Karpas-422 (cell line): Measurements from ENCODE around the gene KSR2. TPM values are rescaled to one million over a fixed set of nuclear protein-coding genes. Genes with fewer than 3 reads are reported as not detected.
"Not testable (repeated sequence)": the region's sequence is repeated elsewhere in the genome, so short reads cannot be mapped to it uniquely, and the experiment has no call there.

Source experiments
- DNase-seq: peaks from one replicate; pipeline ENCODE4 v3.0.0-alpha.2; 2015
- H2AFZ ChIP-seq: fragments of 200-600 bp; sonication (generic); 2 replicates; pipeline ENCODE4 v1.6.1; 2014; ENCODE audit warnings: antibody characterized with exemption, low read length, mixed read lengths
- H3K27ac ChIP-seq: fragments of 200-600 bp; sonication (generic); 2 replicates; pipeline ENCODE4 v1.5.1; 2014; ENCODE audit warnings: mild to moderate bottlenecking, low read length, moderate library complexity
- H3K27me3 ChIP-seq: fragments of 200-600 bp; sonication (generic); 2 replicates; pipeline ENCODE4 v1.6.1; 2014; ENCODE audit warnings: low read length, mixed read lengths
- H3K36me3 ChIP-seq: fragments of 200-600 bp; sonication (generic); 2 replicates; pipeline ENCODE4 v1.6.1; 2014; ENCODE audit warnings: low read length, mixed read lengths; ENCODE audit not compliant: insufficient read depth
- H3K4me1 ChIP-seq: fragments of 200-600 bp; sonication (generic); 2 replicates; pipeline ENCODE4 v1.6.1; 2014; ENCODE audit warnings: mild to moderate bottlenecking, low read length, mixed read lengths
- H3K4me2 ChIP-seq: fragments of 200-600 bp; sonication (generic); 2 replicates; pipeline ENCODE4 v1.6.1; 2014; ENCODE audit warnings: low read length, low read depth, mild to moderate bottlenecking; ENCODE audit not compliant: poor library complexity, severe bottlenecking
- H3K4me3 ChIP-seq: fragments of 200-600 bp; sonication (generic); 2 replicates; pipeline ENCODE4 v1.5.1; 2014; ENCODE audit warnings: mild to moderate bottlenecking, antibody characterized with exemption, low read length, mixed read lengths
- H3K79me2 ChIP-seq: fragments of 200-600 bp; sonication (generic); 2 replicates; pipeline ENCODE4 v1.6.1; 2014; ENCODE audit warnings: mild to moderate bottlenecking, low read length, mixed read lengths
- H3K9ac ChIP-seq: fragments of 200-600 bp; sonication (generic); 2 replicates; pipeline ENCODE4 v1.6.0; 2014; ENCODE audit warnings: low read length
- H3K9me2 ChIP-seq: fragments of 200-600 bp; sonication (generic), shearing (Covaris generic); replicated peaks from 2 replicates; pipeline ENCODE4 v1.6.0; 2014; ENCODE audit warnings: mild to moderate bottlenecking, low read length, moderate library complexity; ENCODE audit not compliant: insufficient read depth
- H3K9me3 ChIP-seq: fragments of 300-700, 200-600 bp; sonication (generic); 2 replicates; pipeline ENCODE4 v1.6.1; 2014; ENCODE audit warnings: low read length, mixed read lengths
- H4K20me1 ChIP-seq: fragments of 200-600 bp; sonication (generic); 2 replicates; pipeline ENCODE4 v1.6.1; 2014; ENCODE audit warnings: mild to moderate bottlenecking, antibody characterized with exemption, low read length, low read depth; ENCODE audit not compliant: insufficient read depth
- total RNA-seq: library from RNA; depleted of rRNA; stranded (reverse); fragments of >200 nt; shearing (Covaris generic); gene quantifications from 2 replicates; pipeline ENCODE4 v1.2.3, GENCODE V29; 2014; ENCODE audit warnings: low replicate concordance

KSR2 gene
- total RNA-seq, 1 experiment from 2014 or later, result 0.04 TPM

GRCh38 chr12:117867348-117867747, 101.4 kb downstream of the KSR2 start:
- Histone ChIP-seq H3K9me2 (no peaks in the 10 kb centered on the region), H3K79me2 (no peaks in the 10 kb centered on the region), H4K20me1 (no peaks in the 10 kb centered on the region), H3K36me3 (no peaks in the 10 kb centered on the region), H3K27ac (no peak overlapping the region), H3K4me1 (no peaks in the 10 kb centered on the region), H2AFZ (no peak overlapping the region), H3K4me2 (no peak overlapping the region), H3K9me3 (no peaks in the 10 kb centered on the region), H3K4me3 (no peak overlapping the region), H3K27me3 (no peaks in the 10 kb centered on the region), H3K9ac (no peak overlapping the region)
- no peak for DNase-seq

DNA sequence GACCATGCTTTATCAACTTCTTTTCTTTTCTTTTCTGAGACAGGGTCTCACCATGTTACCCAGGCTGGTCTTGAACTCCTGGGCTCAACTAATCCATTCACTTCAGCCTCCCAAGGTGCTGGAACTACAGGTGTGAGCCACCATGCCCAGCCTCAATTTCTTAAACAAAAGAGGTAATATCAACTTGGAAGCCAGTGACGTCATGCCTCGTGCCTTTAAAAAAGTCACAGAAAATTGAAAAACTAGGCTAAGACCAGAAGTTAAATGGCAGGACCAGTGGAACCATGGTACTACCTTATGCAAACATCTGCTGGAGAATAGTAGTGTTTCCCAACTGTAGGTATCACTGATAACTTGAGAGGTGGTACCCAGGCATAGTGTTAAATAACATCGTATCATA, 103.3 kb downstream of the KSR2 start:
- Histone ChIP-seq H3K9ac (no peak overlapping the region), H3K79me2 (no peaks in the 10 kb centered on the region), H2AFZ (no peak overlapping the region), H3K9me2 (no peaks in the 10 kb centered on the region), H3K27ac (no peak overlapping the region), H3K4me2 (no peak overlapping the region), H3K4me1 (no peaks in the 10 kb centered on the region), H3K36me3 (no peaks in the 10 kb centered on the region), H4K20me1 (no peaks in the 10 kb centered on the region), H3K27me3 (no peaks in the 10 kb centered on the region), H3K9me3 (no peaks in the 10 kb centered on the region), H3K4me3 (no peak overlapping the region)
- no peak for DNase-seq

GRCh38 chr12:117863002-117863709, 105.6 kb downstream of the KSR2 start:
- H3K27ac ChIP-seq, result no peak overlapping the region
- H3K9me2 ChIP-seq, result no peaks in the 10 kb centered on the region
- no peaks in the 10 kb centered on the region for H3K79me2 ChIP-seq
- H3K36me3 ChIP-seq, result no peaks in the 10 kb centered on the region
- no peaks in the 10 kb centered on the region for H4K20me1 ChIP-seq
- no peak for DNase-seq
- no peaks in the 10 kb centered on the region for H3K9me3 ChIP-seq
- no peak overlapping the region for H3K4me3 ChIP-seq
- no peaks in the 10 kb centered on the region for H3K27me3 ChIP-seq
- H3K4me2 ChIP-seq, result no peak overlapping the region
- no peak overlapping the region for H2AFZ ChIP-seq
- H3K9ac ChIP-seq, result no peak overlapping the region
- no peaks in the 10 kb centered on the region for H3K4me1 ChIP-seq

GRCh38 chr12:117861691-117862090, 107.1 kb downstream of the KSR2 start:
- DNase-seq, result no peak
- Histone ChIP-seq H4K20me1 (no peaks in the 10 kb centered on the region), H3K9me3 (no peaks in the 10 kb centered on the region), H3K27ac (no peak overlapping the region), H2AFZ (no peak overlapping the region), H3K4me1 (no peaks in the 10 kb centered on the region), H3K9me2 (no peaks in the 10 kb centered on the region), H3K27me3 (no peaks in the 10 kb centered on the region), H3K4me3 (no peak overlapping the region), H3K36me3 (no peaks in the 10 kb centered on the region), H3K4me2 (no peak overlapping the region), H3K79me2 (no peaks in the 10 kb centered on the region), H3K9ac (no peak overlapping the region)

DNA sequence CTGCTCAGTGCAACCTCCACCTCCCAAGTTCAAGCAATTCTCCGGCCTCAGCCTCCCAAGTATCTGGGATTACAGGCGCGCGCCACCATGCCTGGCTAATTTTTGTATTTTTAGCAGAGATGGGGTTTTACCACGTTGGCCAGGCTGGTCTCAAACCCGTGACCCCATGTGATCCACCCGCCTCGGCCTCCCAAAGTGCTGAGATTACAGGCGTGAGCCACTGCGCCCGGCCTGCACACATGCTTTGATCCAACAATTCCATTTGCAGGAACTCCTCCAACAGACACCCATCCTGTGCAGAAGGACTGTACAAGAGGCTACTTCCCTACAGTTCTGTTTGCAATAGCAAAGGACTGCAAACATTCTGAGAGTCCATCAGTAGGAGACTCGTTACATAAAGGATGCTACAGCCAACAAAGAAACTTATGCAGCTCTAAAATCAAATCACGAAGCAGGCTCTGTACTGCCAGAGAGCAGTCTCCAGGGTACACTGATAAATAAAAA, 108.0 kb downstream of the KSR2 start:
- H3K27me3 ChIP-seq, H3K9me2 ChIP-seq, H3K4me3 ChIP-seq, H3K9me3 ChIP-seq, H3K27ac ChIP-seq, H3K4me1 ChIP-seq, H3K4me2 ChIP-seq, H3K9ac ChIP-seq, H2AFZ ChIP-seq, DNase-seq, H4K20me1 ChIP-seq, H3K79me2 ChIP-seq, H3K36me3 ChIP-seq: not testable (repeated sequence)

GRCh38 chr12:117860111-117860510, 108.7 kb downstream of the KSR2 start:
- H3K9me2 ChIP-seq, result no peaks in the 10 kb centered on the region
- H3K9ac ChIP-seq, result no peak overlapping the region
- no peak overlapping the region for H3K4me3 ChIP-seq
- H3K27ac ChIP-seq, result no peak overlapping the region
- no peaks in the 10 kb centered on the region for H3K79me2 ChIP-seq
- H4K20me1 ChIP-seq, result no peaks in the 10 kb centered on the region
- no peaks in the 10 kb centered on the region for H3K27me3 ChIP-seq
- no peak overlapping the region for H3K4me2 ChIP-seq
- H3K4me1 ChIP-seq, result no peaks in the 10 kb centered on the region
- H2AFZ ChIP-seq, result no peak overlapping the region
- no peaks in the 10 kb centered on the region for H3K36me3 ChIP-seq
- no peak for DNase-seq
- no peaks in the 10 kb centered on the region for H3K9me3 ChIP-seq

- DNase-seq, result peak; percentile 82
- Histone ChIP-seq H3K9me3 (no peaks in the 10 kb centered on the region), H3K4me1 (no peaks in the 10 kb centered on the region), H3K9ac (no peak overlapping the region), H2AFZ (no peak overlapping the region), H3K4me2 (no peak overlapping the region), H3K79me2 (no peaks in the 10 kb centered on the region), H3K4me3 (no peak overlapping the region), H3K27ac (no peak overlapping the region), H3K9me2 (no peaks in the 10 kb centered on the region), H3K27me3 (no peaks in the 10 kb centered on the region), H3K36me3 (no peaks in the 10 kb centered on the region), H4K20me1 (no peaks in the 10 kb centered on the region)
Measured at GRCh38 chr12:117857632-117858612, 110.9 kb downstream of the KSR2 start.

GRCh38 chr12:117857139-117857538, 111.7 kb downstream of the KSR2 start:
- not testable (repeated sequence) for H3K36me3 ChIP-seq, H3K4me3 ChIP-seq

More at GRCh38 chr12:117857139-117857538, 111.7 kb downstream of the KSR2 start:
- H3K9me2 ChIP-seq, H3K27ac ChIP-seq, H3K4me2 ChIP-seq, H3K4me1 ChIP-seq, H4K20me1 ChIP-seq, H2AFZ ChIP-seq, H3K9me3 ChIP-seq, H3K9ac ChIP-seq, DNase-seq, H3K79me2 ChIP-seq, H3K27me3 ChIP-seq: not testable (repeated sequence)
